Measurements from ENCODE around the gene LTC4S. TPM values are rescaled to one million over a fixed set of nuclear protein-coding genes. Genes with fewer than 3 reads are reported as not detected.

The LTC4S gene
- total and polyA plus RNA-seq, 2 donors (not counting 3 experiments of a cell fraction or from before 2014, with no cell fraction given): 0.95 to 6.3 TPM

- no peak overlapping the region for H3K4me2 ChIP-seq (ENCODE audit: insufficient read depth, low read length)
- ChIA-PET CTCF (interaction anchor here (1.3 to 2.6 kb wide), 3 partner anchors 18 to 56 kb away, joined by 3 to 21 read pairs (median 10); no protein-coding TSS in a partner anchor), POLR2A (interaction anchor here (1.4 to 1.7 kb wide), 3 partner anchors 13 to 196 kb away, joined by 9 to 11 read pairs (median 10); partner anchors contain the start of genes HNRNPH1 and MAML1)
- H3K4me3 ChIP-seq (replicated peaks in 1 of 3; ENCODE audit: insufficient read depth in 1 of 3, low read depth in 1 of 3, low read length in 3 of 3): no peak overlapping the region
- intact Hi-C loops (cut with micrococcal nuclease): loop anchor here (1.0 to 5.0 kb wide), 5 partner anchors 12 to 262 kb away; partner anchors contain the start of genes HNRNPH1 and RNF130
- peak; percentile 83 for DNase-seq (ENCODE audit: low read depth, low spot score)
- no TSS peak for BruUV-seq (replicated peaks)
- H2AFZ ChIP-seq (ENCODE audit: low read depth, low read length): peak overlapping the region; percentile 13
- peak overlapping the region; percentile 96 for H3K27ac ChIP-seq (ENCODE audit: insufficient read depth, low read depth, low read length)
- peak; percentile 37 for TF ChIP-seq MYC (IDR thresholded peaks at IDR 0.05; ENCODE audit: low read depth, low read length)
- TF ChIP-seq JUN (IDR thresholded peaks at IDR 0.05; ENCODE audit: borderline replicate concordance, insufficient read depth, insufficient read length, low read depth): no peak
- peak; percentile 86 for TF ChIP-seq MAX (IDR thresholded peaks at IDR 0.05; ENCODE audit: insufficient read depth, insufficient read length)
- dilution Hi-C loops (cut with MboI; ENCODE audit: extremely low pct_ligation_motif_present, low sequenced_read_pairs): no loop called here
- peaks cover 39% of the 10 kb centered on the region for H3K79me2 ChIP-seq (ENCODE audit: control insufficient read depth, insufficient read depth, low read length)
- no peaks in the 10 kb centered on the region for H3K9me1 ChIP-seq (replicated peaks; ENCODE audit: control insufficient read depth, extremely low read depth, insufficient read depth, low read length)
- H3K27me3 ChIP-seq (ENCODE audit: control insufficient read depth in 2 of 2, insufficient read depth in 2 of 2, low read length in 2 of 2): no peaks in the 10 kb centered on the region
- peak; percentile 79 for FAIRE-seq
- peaks cover 12 to 18% of the 10 kb centered on the region in 2 experiments for H3K36me3 ChIP-seq (ENCODE audit: control insufficient read depth in 2 of 2, extremely low read depth in 1 of 2, insufficient read depth in 2 of 2, low read length in 2 of 2)
- peak overlapping the region; percentile 70 for H3K9ac ChIP-seq (replicated peaks; ENCODE audit: extremely low read depth, insufficient read depth, low read length)
- H3K9me3 ChIP-seq (replicated peaks; ENCODE audit: control insufficient read depth, insufficient read depth, low read length): no peaks in the 10 kb centered on the region
- peaks cover 7% of the 10 kb centered on the region for H4K20me1 ChIP-seq (replicated peaks; ENCODE audit: control insufficient read depth, extremely low read depth, insufficient read depth, low read length)
- peaks cover 37% of the 10 kb centered on the region for H3K4me1 ChIP-seq (ENCODE audit: control insufficient read depth, extremely low read depth, insufficient read depth, low read length)
These were observed 25.7 kb downstream of the LTC4S start for GRCh38 chr5:179819296-179820126.

GRCh38 chr5:179820127-179820482 is 26.3 kb downstream of the LTC4S start:
- Histone ChIP-seq H3K4me1 (ENCODE audit: control insufficient read depth, extremely low read depth, insufficient read depth, low read length) (peaks cover 37% of the 10 kb centered on the region), H3K9me3 (replicated peaks; ENCODE audit: control insufficient read depth, insufficient read depth, low read length) (no peaks in the 10 kb centered on the region), H3K27me3 (ENCODE audit: control insufficient read depth in 2 of 2, insufficient read depth in 2 of 2, low read length in 2 of 2) (no peaks in the 10 kb centered on the region), H3K4me3 (replicated peaks in 1 of 3; ENCODE audit: insufficient read depth in 1 of 3, low read depth in 1 of 3, low read length in 3 of 3) (peak overlapping the region in 1 of 3 experiments; percentile 90), H3K9me1 (replicated peaks; ENCODE audit: control insufficient read depth, extremely low read depth, insufficient read depth, low read length) (no peaks in the 10 kb centered on the region), H3K9ac (replicated peaks; ENCODE audit: extremely low read depth, insufficient read depth, low read length) (peak overlapping the region; percentile 70), H3K79me2 (ENCODE audit: control insufficient read depth, insufficient read depth, low read length) (peaks cover 45% of the 10 kb centered on the region), H2AFZ (ENCODE audit: low read depth, low read length) (no peak overlapping the region), H3K27ac (ENCODE audit: insufficient read depth, low read depth, low read length) (peak overlapping the region; percentile 96), H3K4me2 (ENCODE audit: insufficient read depth, low read length) (peak overlapping the region; percentile 26), H4K20me1 (replicated peaks; ENCODE audit: control insufficient read depth, extremely low read depth, insufficient read depth, low read length) (peaks cover 10% of the 10 kb centered on the region), H3K36me3 (ENCODE audit: control insufficient read depth in 2 of 2, extremely low read depth in 1 of 2, insufficient read depth in 2 of 2, low read length in 2 of 2) (peaks cover 17 to 24% of the 10 kb centered on the region in 2 experiments)
- POLR2A ChIA-PET: interaction anchor here (0.5 to 1.7 kb wide), 12 partner anchors 9 to 261 kb away, joined by 3 to 18 read pairs (median 7); partner anchors contain the start of genes HNRNPH1, MAML1 and MRNIP
- CTCF ChIA-PET: interaction anchor here (0.6 to 2.6 kb wide), 4 partner anchors 18 to 88 kb away, joined by 3 to 21 read pairs (median 6); partner anchors contain the start of gene MAML1
- intact Hi-C loops (cut with micrococcal nuclease) (loop anchor here (2.0 to 5.0 kb wide), 3 partner anchors 141 to 263 kb away; partner anchors contain the start of gene RNF130), dilution Hi-C loops (cut with MboI; ENCODE audit: extremely low pct_ligation_motif_present, low sequenced_read_pairs) (no loop called here)
- TF ChIP-seq MAX (IDR thresholded peaks at IDR 0.05; ENCODE audit: insufficient read depth, insufficient read length) (no peak), POLR2AphosphoS5 (IDR thresholded peaks at IDR 0.05; ENCODE audit: insufficient read depth, low read depth, low read length) (no peak), MYC (IDR thresholded peaks at IDR 0.05; ENCODE audit: low read depth, low read length) (no peak), FOS (IDR thresholded peaks at IDR 0.05; ENCODE audit: borderline replicate concordance, insufficient read depth, low read length) (no peak), JUN (IDR thresholded peaks at IDR 0.05; ENCODE audit: borderline replicate concordance, insufficient read depth, insufficient read length, low read depth) (no peak), CTCF (IDR thresholded peaks at IDR 0.05; ENCODE audit: extremely low read depth in 1 of 2, insufficient read depth in 1 of 2, low read depth in 1 of 2, low read length in 2 of 2) (no peak), GATA2 (IDR thresholded peaks at IDR 0.05; ENCODE audit: insufficient read depth, insufficient read length, low read depth, low read length) (no peak), EZH2 (IDR thresholded peaks at IDR 0.05; ENCODE audit: borderline replicate concordance, low read depth, low read length, severe bottlenecking) (no peak), POLR2A (IDR thresholded peaks at IDR 0.05; ENCODE audit: low read depth, low read length) (no peak)
- FAIRE-seq (no peak), DNase-seq (ENCODE audit: low read depth, low spot score) (peak; percentile 39)
- BruUV-seq (replicated peaks): TSS peak; percentile 48

All from endothelial cell of umbilical vein (primary cell).